HepG2 (cell line): ENCODE results near the gene NFRKB. TPM values are rescaled to one million over a fixed set of nuclear protein-coding genes. Genes with fewer than 3 reads are reported as not detected.

Experiments
- ATF5 ChIP-seq: sonication (generic); formaldehyde crosslinking; IDR thresholded peaks from 2 replicates; pipeline ENCODE4 v1.4.0; 2020; ENCODE audit warnings: mild to moderate bottlenecking, low read depth, missing genetic modification reagents
- ETV5 ChIP-seq: IDR thresholded peaks from 2 replicates; pipeline ENCODE4 v1.6.1; 2018; ENCODE audit warnings: missing biosample characterization, missing genetic modification reagents, inconsistent platforms, borderline replicate concordance
- JUN ChIP-seq: sonication (generic); formaldehyde crosslinking; IDR thresholded peaks from 2 replicates; pipeline ENCODE4 v1.4.0; 2020; ENCODE audit warnings: mild to moderate bottlenecking, missing genetic modification reagents
- MZF1 ChIP-seq: sonication (generic); formaldehyde crosslinking; IDR thresholded peaks from 2 replicates; pipeline ENCODE4 v1.8.1; 2023; ENCODE audit warnings: mild to moderate bottlenecking, missing genetic modification reagents, borderline replicate concordance
- RFX3 ChIP-seq: IDR thresholded peaks from 2 replicates; pipeline ENCODE4 v1.6.1; 2016; ENCODE audit warnings: missing biosample characterization, missing genetic modification reagents
- STAG1 ChIP-seq: sonication (generic); formaldehyde crosslinking; IDR thresholded peaks from 2 replicates; pipeline ENCODE4 v1.4.0; 2020; ENCODE audit warnings: missing genetic modification reagents
- TFDP1 ChIP-seq: IDR thresholded peaks from 2 replicates; pipeline ENCODE4 v1.6.1; 2016; ENCODE audit warnings: missing compliant biosample characterization, missing genetic modification reagents, borderline replicate concordance
- TOPORS ChIP-seq: sonication (generic); formaldehyde crosslinking; IDR thresholded peaks from 2 replicates; pipeline ENCODE4 v1.8.0; 2023; ENCODE audit warnings: mild to moderate bottlenecking, missing genetic modification reagents
- ZBTB20 ChIP-seq: sonication (generic); formaldehyde crosslinking; IDR thresholded peaks from 2 replicates; pipeline ENCODE4 v1.8.1; 2023; ENCODE audit warnings: missing genetic modification reagents, low read depth, mild to moderate bottlenecking, borderline replicate concordance
- ZBTB39 ChIP-seq: sonication (generic); formaldehyde crosslinking; IDR thresholded peaks from 2 replicates; pipeline ENCODE4 v1.5.0; 2020; ENCODE audit warnings: missing genetic modification reagents
- ZFP90 ChIP-seq: sonication (generic); formaldehyde crosslinking; IDR thresholded peaks from 2 replicates; pipeline ENCODE4 v1.8.0; 2022; ENCODE audit warnings: missing genetic modification reagents, mild to moderate bottlenecking, inconsistent platforms, borderline replicate concordance
- ZNF17 ChIP-seq: sonication (generic); formaldehyde crosslinking; IDR thresholded peaks from 2 replicates; pipeline ENCODE4 v1.5.0; 2020; ENCODE audit warnings: mild to moderate bottlenecking, missing genetic modification reagents
- ZNF251 ChIP-seq: sonication (generic); formaldehyde crosslinking; IDR thresholded peaks from 2 replicates; pipeline ENCODE4 v1.9.0; 2021; ENCODE audit warnings: mild to moderate bottlenecking, missing genetic modification reagents
- ZNF276 ChIP-seq: sonication (generic); formaldehyde crosslinking; IDR thresholded peaks from 2 replicates; pipeline ENCODE4 v1.4.0; 2020; ENCODE audit warnings: mild to moderate bottlenecking, low read depth, missing genetic modification reagents
- ZNF646 ChIP-seq: sonication (generic); formaldehyde crosslinking; IDR thresholded peaks from 2 replicates; pipeline ENCODE4 v1.9.0; 2021; ENCODE audit warnings: mild to moderate bottlenecking, missing genetic modification reagents
- polyA plus RNA-seq, 8 experiments: library from polyadenylated mRNA; depleted of rRNA in 3 of 8; stranded (reverse) in 7 of 8; unstranded in 1 of 8; fragments of >200 nt; fragmentation: Illumina TruSeq in 4 of 8; extraction: Trizol in 4 of 8; gene quantifications; 2 replicates each; pipeline versions ENCODE4 v1.2.1 to v1.2.3, GENCODE V29; 2011 to 2016; ENCODE audit warnings: low read depth in 4 of 8, missing spikeins in 1 of 8, mixed read lengths in 1 of 8; ENCODE audit not compliant: insufficient read depth in 1 of 8
- total RNA-seq, 5 experiments: library from RNA; depleted of rRNA; stranded (reverse); fragments of >200 nt; fragmentation: Illumina TruSeq; extraction: Trizol; gene quantifications; 2 replicates each; pipeline ENCODE4 v1.2.3, GENCODE V29; 2016; ENCODE audit warnings: low read depth in 1 of 5

The NFRKB gene
- total and polyA plus RNA-seq, 2 of the 13 experiments (the other 11 are each of a cell fraction or from before 2014, with no cell fraction given) = 22.9 to 23.7 TPM

GRCh38 chr11:129895126-129896041 lies at the start of gene NFRKB (continued):
- no peak for TF ChIP-seq ZNF646 (CRISPR knock-in tag)
- no peak for TF ChIP-seq JUN (CRISPR knock-in tag)
- no peak for TF ChIP-seq ZNF251 (CRISPR knock-in tag)
- TF ChIP-seq RFX3 (CRISPR knock-in tag) = no peak
- 0 out of 2 replicates have a peak, but pooled peaks have one; percentile 18 for TF ChIP-seq ZNF276 (CRISPR knock-in tag)
- no peak for TF ChIP-seq TOPORS (CRISPR knock-in tag)
- TF ChIP-seq ATF5 (CRISPR knock-in tag) = no peak
- TF ChIP-seq ZNF17 (CRISPR knock-in tag) = no peak
- no peak for TF ChIP-seq ZBTB39
- no peak for TF ChIP-seq TFDP1 (CRISPR knock-in tag)
- TF ChIP-seq ZBTB20 = no peak
- no peak for TF ChIP-seq MZF1 (CRISPR knock-in tag)
- peak; percentile 29; the same call in 1 of the 2 replicates for TF ChIP-seq ETV5 (CRISPR knock-in tag)
- TF ChIP-seq STAG1 (CRISPR knock-in tag) = peak; percentile 2; the same call in 1 of the 2 replicates
- TF ChIP-seq ZFP90 (CRISPR knock-in tag) = no peak
